ENCODE results near the gene BICRA.
"Not testable (repeated sequence)": the region's sequence is repeated elsewhere in the genome, so short reads cannot be mapped to it uniquely, and the experiment has no call there.

The BICRA gene

GRCh38 chr19:47608969-47609905 is at the start of gene BICRA:
BICRA (plus strand) TSS chr19:47609134; CDS start chr19:47673575, 64,441 bp downstream.
- DNase-seq: peak; percentile 88

- DNase-seq: no peak
Measured at GRCh38 chr19:47560999-47561398, 47.9 kb upstream of the BICRA start.

GRCh38 chr19:47561440-47562057 is 47.4 kb upstream of the BICRA start:
- DNase-seq: no peak

- DNase-seq: no peak
Measured at GRCh38 chr19:47564081-47564480, 44.9 kb upstream of the BICRA start.

- DNase-seq: no peak
Measured at GRCh38 chr19:47569331-47569730, 39.6 kb upstream of the BICRA start.

GRCh38 chr19:47572635-47573034 is 36.3 kb upstream of the BICRA start:
- no peak for DNase-seq

- peak; percentile 63 for DNase-seq
Measured at GRCh38 chr19:47573071-47574026, 35.6 kb upstream of the BICRA start, which contains the start of gene ZNF541. ZNF541 (minus strand) TSS chr19:47573148; CDS start chr19:47555856, 17,292 bp downstream.

- DNase-seq: no peak
Measured at GRCh38 chr19:47580397-47580796, 28.5 kb upstream of the BICRA start.

- DNase-seq: no peak
Measured at GRCh38 chr19:47581605-47582319, 27.2 kb upstream of the BICRA start.

- no peak for DNase-seq
Measured at GRCh38 chr19:47582320-47582909, 26.5 kb upstream of the BICRA start.

GRCh38 chr19:47583161-47583560 is 25.8 kb upstream of the BICRA start:
- DNase-seq: not testable (repeated sequence)

GRCh38 chr19:47587295-47587694 is 21.6 kb upstream of the BICRA start:
- DNase-seq: no peak

GRCh38 chr19:47589824-47590223 is 19.1 kb upstream of the BICRA start:
- DNase-seq: no peak

GRCh38 chr19:47593860-47594259 is 15.1 kb upstream of the BICRA start:
- no peak for DNase-seq

- DNase-seq: peak; percentile 23
Measured at GRCh38 chr19:47595944-47596343, 13.0 kb upstream of the BICRA start.

GRCh38 chr19:47598407-47599349 is 10.3 kb upstream of the BICRA start:
- no peak for DNase-seq

- DNase-seq: not testable (repeated sequence)
Measured at GRCh38 chr19:47599671-47600245, 9.2 kb upstream of the BICRA start.

- peak; percentile 100 for DNase-seq
Measured at GRCh38 chr19:47600246-47601179, 8.4 kb upstream of the BICRA start.

Measured in activated CD4-positive, alpha-beta T cell treated with anti-CD3 and anti-CD28 coated beads, Interleukin-2, Interleukin-6, amounts not matched to agents 100 ng/mL and 50 ng/mL, durations not matched to agents 16 hours and 8 hours (primary cell).